ENCODE data around the gene NAA10. TPM values are rescaled to one million over a fixed set of nuclear protein-coding genes. Genes with fewer than 3 reads are reported as not detected.

Gene NAA10
- polyA plus RNA-seq, 1 donor from 2014 or later: 91.4 TPM

- H3K27me3 Mint-ChIP-seq: no peaks in the 10 kb centered on the region
- H3K36me3 Mint-ChIP-seq: peaks cover 3% of the 10 kb centered on the region
- H3K4me3 Mint-ChIP-seq: peak overlapping the region; percentile 99 to 100 (median 100)
- peak overlapping the region; percentile 95 to 100 (median 99) for H3K27ac Mint-ChIP-seq
- peaks cover 16 to 39% (median 31%) of the 10 kb centered on the region in 3 donors for H3K4me1 Mint-ChIP-seq
- H3K9me3 Mint-ChIP-seq: no peaks in the 10 kb centered on the region
Measured at GRCh38 chrX:153970357-153971123, 35.7 kb upstream of the NAA10 start.

GRCh38 chrX:153969904-153970356, 35.1 kb upstream of the NAA10 start:
- Mint-ChIP-seq H3K36me3 (peaks cover 3% of the 10 kb centered on the region), H3K4me1 (peaks cover 16 to 38% (median 33%) of the 10 kb centered on the region in 3 donors), H3K4me3 (peak overlapping the region; percentile 91 to 100 (median 100)), H3K27ac (peak overlapping the region; percentile 40 to 88 (median 70)), H3K9me3 (no peaks in the 10 kb centered on the region), H3K27me3 (no peaks in the 10 kb centered on the region)

- Mint-ChIP-seq H3K9me3 (no peaks in the 10 kb centered on the region), H3K4me3 (peak overlapping the region; percentile 91 to 100 (median 100)), H3K36me3 (no peaks in the 10 kb centered on the region), H3K27ac (peak overlapping the region; percentile 40 to 88 (median 70)), H3K27me3 (no peaks in the 10 kb centered on the region), H3K4me1 (peaks cover 16 to 34% (median 29%) of the 10 kb centered on the region in 3 donors)
Measured at GRCh38 chrX:153969125-153969903, 34.5 kb upstream of the NAA10 start.

GRCh38 chrX:153968754-153969124, 33.9 kb upstream of the NAA10 start:
- Mint-ChIP-seq H3K36me3 (no peaks in the 10 kb centered on the region), H3K4me3 (peak overlapping the region; percentile 90 to 100 (median 100)), H3K27ac (peak overlapping the region in 2 of 3 donors; percentile 70 to 77), H3K9me3 (no peaks in the 10 kb centered on the region), H3K27me3 (no peaks in the 10 kb centered on the region), H3K4me1 (peaks cover 16 to 31% (median 27%) of the 10 kb centered on the region in 3 donors)

- no peaks in the 10 kb centered on the region for H3K36me3 Mint-ChIP-seq
- H3K9me3 Mint-ChIP-seq: no peaks in the 10 kb centered on the region
- peaks cover 16 to 27% (median 27%) of the 10 kb centered on the region in 3 donors for H3K4me1 Mint-ChIP-seq
Measured at GRCh38 chrX:153968255-153968654, 33.4 kb upstream of the NAA10 start.

GRCh38 chrX:153967536-153968224, 32.8 kb upstream of the NAA10 start:
- Mint-ChIP-seq H3K4me1 (peaks cover 20 to 27% (median 24%) of the 10 kb centered on the region in 3 donors), H3K36me3 (no peaks in the 10 kb centered on the region), H3K27ac (peak overlapping the region; percentile 70 to 93 (median 72)), H3K4me3 (peak overlapping the region; percentile 90 to 100 (median 100)), H3K9me3 (no peaks in the 10 kb centered on the region), H3K27me3 (no peaks in the 10 kb centered on the region)

More at GRCh38 chrX:153968255-153968654, 33.4 kb upstream of the NAA10 start:
- Mint-ChIP-seq H3K27ac (peak overlapping the region; percentile 70 to 93 (median 72)), H3K27me3 (no peaks in the 10 kb centered on the region), H3K4me3 (peak overlapping the region; percentile 90 to 100 (median 100))

- H3K4me1 Mint-ChIP-seq: peaks cover 21 to 27% (median 24%) of the 10 kb centered on the region in 3 donors
Measured at GRCh38 chrX:153966841-153967535, 32.2 kb upstream of the NAA10 start.

GRCh38 chrX:153966283-153966688, 31.4 kb upstream of the NAA10 start:
- H3K9me3 Mint-ChIP-seq: no peaks in the 10 kb centered on the region
- peak overlapping the region; percentile 47 to 70 (median 67) for H3K27ac Mint-ChIP-seq
- H3K4me1 Mint-ChIP-seq: peaks cover 21 to 27% (median 24%) of the 10 kb centered on the region in 3 donors
- no peaks in the 10 kb centered on the region for H3K27me3 Mint-ChIP-seq
- no peaks in the 10 kb centered on the region for H3K36me3 Mint-ChIP-seq
- H3K4me3 Mint-ChIP-seq: peak overlapping the region in 2 of 4 donors; percentile 70 to 99

More at GRCh38 chrX:153966841-153967535, 32.2 kb upstream of the NAA10 start:
- no peaks in the 10 kb centered on the region for H3K9me3 Mint-ChIP-seq
- no peaks in the 10 kb centered on the region for H3K36me3 Mint-ChIP-seq
- no peaks in the 10 kb centered on the region for H3K27me3 Mint-ChIP-seq
- H3K27ac Mint-ChIP-seq: peak overlapping the region; percentile 70 to 93 (median 72)
- H3K4me3 Mint-ChIP-seq: peak overlapping the region; percentile 90 to 100 (median 100)

GRCh38 chrX:153965406-153965805, 30.6 kb upstream of the NAA10 start:
- Mint-ChIP-seq H3K4me1 (peaks cover 21 to 27% (median 24%) of the 10 kb centered on the region in 3 donors), H3K4me3 (peak overlapping the region in 1 of 4 donors; percentile 65), H3K36me3 (no peaks in the 10 kb centered on the region), H3K9me3 (no peaks in the 10 kb centered on the region), H3K27ac (peak overlapping the region; percentile 64 to 87 (median 70)), H3K27me3 (no peaks in the 10 kb centered on the region)

- Mint-ChIP-seq H3K4me1 (peaks cover 16 to 22% (median 21%) of the 10 kb centered on the region in 3 donors), H3K27ac (peak overlapping the region in 1 of 3 donors; percentile 35), H3K36me3 (no peaks in the 10 kb centered on the region), H3K4me3 (no peak overlapping the region), H3K9me3 (no peaks in the 10 kb centered on the region), H3K27me3 (no peaks in the 10 kb centered on the region)
Measured at GRCh38 chrX:153964105-153964504, 29.3 kb upstream of the NAA10 start.

- Mint-ChIP-seq H3K9me3 (no peaks in the 10 kb centered on the region), H3K36me3 (no peaks in the 10 kb centered on the region), H3K27ac (peak overlapping the region in 1 of 3 donors; percentile 35)
Measured at GRCh38 chrX:153963546-153963945, 28.7 kb upstream of the NAA10 start.

GRCh38 chrX:153961292-153961691, 26.5 kb upstream of the NAA10 start:
- no peaks in the 10 kb centered on the region for H3K27me3 Mint-ChIP-seq
- no peaks in the 10 kb centered on the region for H3K9me3 Mint-ChIP-seq
- H3K4me3 Mint-ChIP-seq: peak overlapping the region in 1 of 4 donors; percentile 53
- H3K4me1 Mint-ChIP-seq: peaks cover 5 to 8% (median 8%) of the 10 kb centered on the region in 3 donors
- peaks cover 3% of the 10 kb centered on the region for H3K36me3 Mint-ChIP-seq
- no peak overlapping the region for H3K27ac Mint-ChIP-seq

More at GRCh38 chrX:153963546-153963945, 28.7 kb upstream of the NAA10 start:
- Mint-ChIP-seq H3K4me3 (peak overlapping the region in 1 of 4 donors; percentile 35), H3K4me1 (peaks cover 16 to 22% (median 21%) of the 10 kb centered on the region in 3 donors), H3K27me3 (no peaks in the 10 kb centered on the region)

- Mint-ChIP-seq H3K36me3 (peaks cover 3% of the 10 kb centered on the region), H3K9me3 (no peaks in the 10 kb centered on the region), H3K4me1 (peaks cover 4 to 5% (median 4%) of the 10 kb centered on the region in 3 donors), H3K4me3 (peak overlapping the region in 1 of 4 donors; percentile 53), H3K27ac (no peak overlapping the region), H3K27me3 (no peaks in the 10 kb centered on the region)
Measured at GRCh38 chrX:153960786-153961185, 25.9 kb upstream of the NAA10 start.

GRCh38 chrX:153960077-153960476, 25.2 kb upstream of the NAA10 start:
- Mint-ChIP-seq H3K27ac (no peak overlapping the region), H3K4me1 (peaks cover 0 to 5% (median 3%) of the 10 kb centered on the region in 3 donors), H3K9me3 (no peaks in the 10 kb centered on the region), H3K36me3 (peaks cover 3% of the 10 kb centered on the region), H3K27me3 (no peaks in the 10 kb centered on the region), H3K4me3 (no peak overlapping the region)
